Measurements from ENCODE around the gene KDM4D.
"Not testable (repeated sequence)": the region's sequence is repeated elsewhere in the genome, so short reads cannot be mapped to it uniquely, and the experiment has no call there.

KDM4D gene

GRCh38 chr11:95033051-95033450 lies 59.5 kb downstream of the KDM4D start:
- DNase-seq (ENCODE audit: low read depth): no peak

DNA sequence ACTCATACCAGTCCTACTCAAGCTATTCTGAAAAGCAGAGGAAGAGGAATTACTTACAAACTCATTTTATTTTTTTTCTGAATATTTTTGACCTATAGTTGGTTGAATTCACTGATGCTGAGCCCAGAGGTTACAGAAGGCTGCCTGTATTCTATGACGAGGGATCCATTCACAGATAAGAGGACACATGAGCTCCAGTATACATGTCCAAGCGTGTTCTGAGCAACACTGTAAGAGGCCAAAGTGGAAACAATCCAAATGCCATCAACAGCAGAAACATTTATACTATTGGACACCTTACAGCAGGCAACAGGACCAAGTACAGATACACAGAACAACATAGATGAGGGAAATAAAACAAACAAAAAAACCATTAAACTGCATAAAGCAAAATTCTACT lies 61.8 kb downstream of the KDM4D start:
- no peak for DNase-seq (ENCODE audit: low read depth)

DNA sequence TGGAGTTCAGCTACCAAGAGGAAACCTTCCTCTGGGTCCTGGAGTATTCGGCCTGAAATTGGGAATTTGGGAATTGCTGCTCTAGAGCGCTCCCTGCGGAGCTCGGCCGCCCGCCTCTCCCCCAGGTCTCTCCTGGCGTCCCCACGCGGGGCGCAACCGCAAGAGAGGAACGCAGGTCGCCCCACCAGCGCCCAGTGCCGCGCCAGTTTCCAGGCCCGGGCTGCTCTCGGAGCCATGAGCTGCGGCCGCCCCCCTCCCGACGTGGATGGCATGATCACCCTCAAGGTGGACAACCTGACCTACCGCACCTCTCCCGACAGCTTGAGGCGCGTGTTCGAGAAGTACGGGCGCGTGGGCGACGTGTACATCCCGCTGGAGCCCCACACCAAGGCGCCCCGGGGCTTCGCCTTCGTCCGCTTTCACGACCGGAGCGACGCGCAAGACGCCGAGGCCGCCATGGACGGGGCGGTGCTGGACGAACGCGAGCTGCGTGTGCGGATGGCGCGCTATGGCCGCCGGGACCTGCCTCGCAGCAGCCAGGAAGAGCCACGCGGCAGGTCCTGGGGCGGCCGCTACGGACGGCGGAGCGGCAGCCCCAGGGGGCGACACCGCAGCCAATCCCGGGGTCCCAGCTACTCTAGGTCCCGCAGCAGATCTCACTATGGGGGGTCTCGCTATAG lies 64.0 kb downstream of the KDM4D start:
- not testable (repeated sequence) for DNase-seq (ENCODE audit: low read depth)

DNA sequence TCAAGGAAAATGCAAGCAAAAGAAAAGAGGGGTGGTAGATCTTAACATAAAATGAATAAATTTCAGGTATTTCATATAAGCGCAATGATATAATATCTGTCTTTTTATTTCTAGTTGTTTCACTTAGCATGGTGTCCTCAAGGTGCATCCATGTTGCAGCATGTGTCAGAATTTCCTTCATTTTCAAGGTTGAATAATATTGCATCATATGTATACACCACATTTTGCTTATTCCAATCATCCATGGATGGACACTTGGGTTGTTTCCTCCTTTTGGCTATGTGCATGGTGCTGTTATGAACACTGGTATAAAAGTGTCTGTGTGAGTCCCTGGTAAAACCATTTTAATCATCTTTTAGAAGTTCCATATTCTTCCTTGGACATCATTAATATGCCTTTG lies 68.7 kb downstream of the KDM4D start:
- no peak for DNase-seq (ENCODE audit: low read depth)

DNA sequence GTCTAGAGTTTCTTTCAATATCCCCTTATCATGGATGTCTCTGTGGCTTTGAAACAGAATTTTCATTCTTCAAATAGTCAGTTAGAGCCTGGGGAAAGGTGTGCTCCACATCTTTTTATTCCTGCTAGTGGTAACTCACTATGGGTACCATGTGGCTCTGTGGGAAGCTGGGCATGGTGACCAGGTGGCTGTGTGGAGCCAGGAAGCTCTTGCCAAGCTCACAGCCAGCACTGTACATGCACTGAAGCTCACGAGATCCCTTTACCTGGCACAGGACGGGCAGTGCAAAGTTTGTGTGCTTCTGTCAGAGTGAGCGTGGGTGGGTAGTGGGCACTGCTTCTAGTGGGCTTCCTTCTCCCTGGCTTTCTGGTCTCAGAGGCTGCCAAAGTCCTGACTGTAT lies 69.4 kb downstream of the KDM4D start:
- DNase-seq (ENCODE audit: low read depth): no peak

DNA sequence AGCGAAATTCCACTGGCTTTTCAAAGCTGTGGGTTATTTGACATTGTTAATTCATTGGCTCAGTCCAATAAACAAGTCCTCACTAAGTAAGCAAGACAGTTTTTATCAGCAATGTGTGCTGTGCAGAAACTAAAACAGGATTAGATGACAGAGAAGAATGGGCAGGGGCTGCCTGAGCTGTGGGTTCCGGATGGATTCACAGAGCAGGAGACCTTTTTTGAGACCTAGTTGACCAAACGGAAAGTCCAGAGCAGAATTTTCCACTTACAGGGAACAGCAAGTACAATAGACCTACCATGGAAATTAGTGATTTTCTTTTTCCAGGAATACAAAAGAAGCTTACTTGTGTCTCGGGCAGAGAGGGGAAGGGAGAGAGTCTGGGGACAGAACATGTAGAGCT lies 70.5 kb downstream of the KDM4D start:
- DNase-seq (ENCODE audit: low read depth): no peak

DNA sequence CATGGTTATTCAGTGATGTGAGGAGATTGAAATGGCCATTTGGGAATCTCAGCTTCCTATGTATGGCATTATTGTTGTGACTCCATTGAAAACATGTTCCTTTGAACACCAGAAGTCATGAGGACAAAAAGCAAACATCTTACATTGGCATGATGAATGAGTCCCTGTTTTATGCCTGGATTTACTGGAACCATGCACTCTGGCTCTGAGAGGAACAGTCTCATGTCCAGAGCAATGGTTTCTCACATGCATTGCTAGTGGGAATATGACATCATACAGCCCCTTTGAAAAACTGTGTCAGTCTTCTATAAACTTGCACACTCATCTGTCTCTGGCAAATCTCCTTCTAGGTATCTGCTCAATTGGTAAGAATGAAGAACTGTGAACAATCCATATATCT lies 72.3 kb downstream of the KDM4D start:
- no peak for DNase-seq (ENCODE audit: low read depth)
